Caco-2 (cell line): ENCODE measurements around the gene OPALIN. TPM values are rescaled to one million over a fixed set of nuclear protein-coding genes. Genes with fewer than 3 reads are reported as not detected.

Experiments
- BruUV-seq: library from RNA; stranded (reverse); fragments of 400-500 nt; replicated peaks from 2 replicates; lab custom pipeline; 2021; lab: Mats Ljungman, UMichigan
- CTCF ChIA-PET: fragments of 300-600 bp; sonication (Branson Sonifier 250); formaldehyde crosslinking; loops from one replicate; lab custom pipeline; 2022; ENCODE audit warnings: antibody characterized with exemption; lab: Charles Lee
- POLR2A ChIA-PET: fragments of 300-600 bp; sonication (Branson Sonifier 250); formaldehyde crosslinking; loops from one replicate; lab custom pipeline; 2022; ENCODE audit warnings: antibody characterized with exemption; lab: Charles Lee
- DNase-seq, 2 experiments: peaks; one replicate each; pipeline versions ENCODE4 v3.0.0 to v3.0.0-alpha.2; 2020 to 2022
- H3K27me3 ChIP-seq: replicated peaks from 2 replicates; pipeline ENCODE4 v1.6.0; 2011; ENCODE audit warnings: low read length; ENCODE audit not compliant: control insufficient read depth, insufficient read depth
- H3K36me3 ChIP-seq: 2 replicates; pipeline ENCODE4 v1.5.1; 2011; ENCODE audit warnings: low read length; ENCODE audit not compliant: control insufficient read depth, insufficient read depth
- H3K4me1 ChIP-seq: fragments of 250-450 bp; sonication (Bioruptor Pico); 2 replicates; pipeline ENCODE4 v1.5.1; 2020; ENCODE audit warnings: mild to moderate bottlenecking
- H3K4me3 ChIP-seq: 2 replicates; pipeline ENCODE4 v1.5.1; 2011; ENCODE audit warnings: low read depth, mild to moderate bottlenecking, control low read depth, low read length
- H3K9me3 ChIP-seq: fragments of 250-450 bp; sonication (Bioruptor Pico); 2 replicates; pipeline ENCODE4 v1.5.1; 2020; ENCODE audit warnings: mild to moderate bottlenecking, moderate library complexity
- H3K27ac Mint-ChIP-seq: one replicate; pipeline ENCODE4 v1.8.0; 2022; ENCODE audit warnings: mixed read lengths; ENCODE audit not compliant: unreplicated experiment
- H3K27me3 Mint-ChIP-seq: one replicate; pipeline ENCODE4 v1.8.0; 2022; ENCODE audit warnings: mixed read lengths; ENCODE audit not compliant: insufficient read depth, unreplicated experiment
- H3K36me3 Mint-ChIP-seq: one replicate; pipeline ENCODE4 v1.8.0; 2022; ENCODE audit warnings: mild to moderate bottlenecking, mixed read lengths; ENCODE audit not compliant: insufficient read depth, unreplicated experiment
- H3K4me1 Mint-ChIP-seq: one replicate; pipeline ENCODE4 v1.8.0; 2022; ENCODE audit warnings: low read depth, mixed read lengths; ENCODE audit not compliant: unreplicated experiment
- H3K4me3 Mint-ChIP-seq: one replicate; pipeline ENCODE4 v1.8.0; 2022; ENCODE audit warnings: mild to moderate bottlenecking, moderate library complexity, mixed read lengths; ENCODE audit not compliant: unreplicated experiment
- H3K9me3 Mint-ChIP-seq: one replicate; pipeline ENCODE4 v1.8.0; 2022; ENCODE audit warnings: mixed read lengths; ENCODE audit not compliant: unreplicated experiment
- CTCF ChIP-seq, 2 experiments: fragments of 200-600 bp in 1 of 2; IDR thresholded peaks; 1 replicate in 1 of 2; 2 replicates in 1 of 2; pipeline versions ENCODE4 v1.5.1 to v1.8.0; 2011 to 2022; ENCODE audit warnings: antibody characterized with exemption in 1 of 2, control low read depth in 1 of 2, inconsistent platforms in 1 of 2, low read depth in 1 of 2, low read length in 1 of 2, mild to moderate bottlenecking in 1 of 2, moderate library complexity in 1 of 2; ENCODE audit not compliant: insufficient read depth in 1 of 2, severe bottlenecking in 1 of 2, unreplicated experiment in 1 of 2
- intact Hi-C: fragments of 100-400 bp; cut with micrococcal nuclease; formaldehyde crosslinking; loops from one replicate; pipeline ENCODE4 v1.10.0; 2022; ENCODE audit not compliant: unreplicated experiment
- total RNA-seq: library from RNA; stranded (reverse); gene quantifications from 2 replicates; pipeline ENCODE4 v1.2.3, GENCODE V29; 2022

The OPALIN gene
- total RNA-seq, 1 experiment from 2014 or later = not detected

- Mint-ChIP-seq H3K9me3 (no peaks in the 10 kb centered on the region), H3K27ac (no peak overlapping the region), H3K4me1 (no peaks in the 10 kb centered on the region), H3K36me3 (no peaks in the 10 kb centered on the region), H3K4me3 (no peak overlapping the region), H3K27me3 (no peaks in the 10 kb centered on the region)
- Histone ChIP-seq H3K4me1 (no peaks in the 10 kb centered on the region), H3K27me3 (no peaks in the 10 kb centered on the region), H3K4me3 (no peak overlapping the region), H3K36me3 (no peaks in the 10 kb centered on the region), H3K9me3 (no peaks in the 10 kb centered on the region)
- intact Hi-C loops = loop anchor here (5.0 kb wide), 1 partner anchor 369 kb away; no protein-coding TSS in a partner anchor
- BruUV-seq = no TSS peak
- DNase-seq = no peak
- CTCF ChIA-PET = interaction anchor here (0.6 kb wide), 1 partner anchor 77 kb away, joined by 3 read pairs; no protein-coding TSS in a partner anchor
- POLR2A ChIA-PET = no interaction called here
- TF ChIP-seq CTCF (IDR thresholded peaks at IDR 0.05; ENCODE audit: insufficient read depth in 1 of 2, low read depth in 1 of 2, low read length in 1 of 2, severe bottlenecking in 1 of 2, unreplicated experiment in 1 of 2) = no peak
These were observed 52.3 kb downstream of the OPALIN start for GRCh38 chr10:96306516-96306915.

- H3K9me3 Mint-ChIP-seq = no peaks in the 10 kb centered on the region
- ChIA-PET POLR2A (no interaction called here), CTCF (no interaction called here)
- H3K27me3 ChIP-seq = no peaks in the 10 kb centered on the region
- no peak for TF ChIP-seq CTCF (IDR thresholded peaks at IDR 0.05; ENCODE audit: insufficient read depth in 1 of 2, low read depth in 1 of 2, low read length in 1 of 2, severe bottlenecking in 1 of 2, unreplicated experiment in 1 of 2)
- no peaks in the 10 kb centered on the region for H3K36me3 Mint-ChIP-seq
- no peaks in the 10 kb centered on the region for H3K4me1 ChIP-seq
- no TSS peak for BruUV-seq
- no peaks in the 10 kb centered on the region for H3K4me1 Mint-ChIP-seq
- H3K36me3 ChIP-seq = no peaks in the 10 kb centered on the region
- intact Hi-C loops = loop anchor here (5.0 kb wide), 1 partner anchor 368 kb away; no protein-coding TSS in a partner anchor
- peaks cover 6% of the 10 kb centered on the region for H3K27me3 Mint-ChIP-seq
- no peak overlapping the region for H3K27ac Mint-ChIP-seq
- H3K4me3 Mint-ChIP-seq = no peak overlapping the region
- no peak overlapping the region for H3K4me3 ChIP-seq
- no peak for DNase-seq
- no peaks in the 10 kb centered on the region for H3K9me3 ChIP-seq
These were observed 53.8 kb downstream of the OPALIN start for GRCh38 chr10:96305019-96305418.

- Mint-ChIP-seq H3K9me3 (no peaks in the 10 kb centered on the region), H3K36me3 (no peaks in the 10 kb centered on the region), H3K27me3 (peaks cover 9% of the 10 kb centered on the region), H3K4me1 (no peaks in the 10 kb centered on the region), H3K27ac (no peak within 1 kb of the TSS), H3K4me3 (no peak within 1 kb of the TSS)
- TF ChIP-seq CTCF (IDR thresholded peaks at IDR 0.05; ENCODE audit: insufficient read depth in 1 of 2, low read depth in 1 of 2, low read length in 1 of 2, severe bottlenecking in 1 of 2, unreplicated experiment in 1 of 2) = no peak
- no peaks in the 10 kb centered on the region for H3K36me3 ChIP-seq
- no peak for DNase-seq
- BruUV-seq = no TSS peak
- ChIA-PET CTCF (no interaction called here), POLR2A (no interaction called here)
- no peak within 1 kb of the TSS for H3K4me3 ChIP-seq
- H3K4me1 ChIP-seq = no peaks in the 10 kb centered on the region
- intact Hi-C loops = no loop called here
- H3K9me3 ChIP-seq = no peaks in the 10 kb centered on the region
- H3K27me3 ChIP-seq = no peaks in the 10 kb centered on the region
These were observed 54.6 kb downstream of the OPALIN start, which contains the start of gene DNTT for GRCh38 chr10:96304230-96304629. Gene DNTT (plus strand): TSS chr10:96304434. CDS start chr10:96304498, 64 bp downstream.
